Measurements from ENCODE around the gene TNFRSF8. TPM values are rescaled to one million over a fixed set of nuclear protein-coding genes. Genes with fewer than 3 reads are reported as not detected.

The TNFRSF8 gene
- total RNA-seq, 1 experiment from 2014 or later, result 0.13 TPM

DNA sequence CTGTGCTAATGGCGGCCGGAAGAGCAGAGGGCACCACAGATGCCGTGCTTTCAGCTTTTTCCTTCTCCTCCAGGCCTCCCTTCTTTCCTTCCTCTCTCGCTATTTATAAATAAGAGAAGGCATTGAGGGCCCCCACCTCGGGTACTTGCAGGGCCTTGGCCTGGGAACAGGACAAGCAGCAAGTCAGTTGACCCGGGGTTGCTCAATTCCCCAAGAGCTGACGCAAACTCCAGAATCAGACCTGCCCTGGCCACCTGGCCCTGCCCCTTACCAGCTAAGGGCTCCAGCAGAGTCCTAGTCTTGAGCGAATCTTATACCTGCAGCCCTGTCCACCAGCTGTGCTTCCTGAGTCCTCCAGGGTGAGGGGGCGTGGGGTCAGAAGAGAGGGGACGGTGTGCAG is 117.2 kb downstream of the TNFRSF8 start:
- intact Hi-C loops (cut with micrococcal nuclease; ENCODE audit: unreplicated experiment) (no loop called here), in situ Hi-C loops (cut with HindIII; ENCODE audit: low pct_unique_long_range_greater_than_20kb, low sequenced_read_pairs) (no loop called here)
- ChIA-PET POLR2A (no interaction called here), CTCF (no interaction called here)
- Histone ChIP-seq H3K27ac (ENCODE audit: low read length) (no peak overlapping the region), H3K27me3 (ENCODE audit: control insufficient read depth, insufficient read depth, low read length) (no peaks in the 10 kb centered on the region), H3K36me3 (ENCODE audit: control insufficient read depth, insufficient read depth, low read length) (no peaks in the 10 kb centered on the region), H3K4me1 (ENCODE audit: control insufficient read depth, insufficient read depth, low read length) (peaks cover 12% of the 10 kb centered on the region; the same call in 1 of the 2 replicates), H3K4me3 (ENCODE audit: low read depth in 2 of 2, low read length in 2 of 2) (no peak overlapping the region), H3K9me3 (ENCODE audit: control insufficient read depth, insufficient read depth, low read depth, low read length) (no peaks in the 10 kb centered on the region)
- no TSS peak for BruUV-seq (replicated peaks)
- no peak for DNase-seq (ENCODE audit: low read depth, low spot score)
- no peak for ATAC-seq
- TF ChIP-seq, protein P1, sequence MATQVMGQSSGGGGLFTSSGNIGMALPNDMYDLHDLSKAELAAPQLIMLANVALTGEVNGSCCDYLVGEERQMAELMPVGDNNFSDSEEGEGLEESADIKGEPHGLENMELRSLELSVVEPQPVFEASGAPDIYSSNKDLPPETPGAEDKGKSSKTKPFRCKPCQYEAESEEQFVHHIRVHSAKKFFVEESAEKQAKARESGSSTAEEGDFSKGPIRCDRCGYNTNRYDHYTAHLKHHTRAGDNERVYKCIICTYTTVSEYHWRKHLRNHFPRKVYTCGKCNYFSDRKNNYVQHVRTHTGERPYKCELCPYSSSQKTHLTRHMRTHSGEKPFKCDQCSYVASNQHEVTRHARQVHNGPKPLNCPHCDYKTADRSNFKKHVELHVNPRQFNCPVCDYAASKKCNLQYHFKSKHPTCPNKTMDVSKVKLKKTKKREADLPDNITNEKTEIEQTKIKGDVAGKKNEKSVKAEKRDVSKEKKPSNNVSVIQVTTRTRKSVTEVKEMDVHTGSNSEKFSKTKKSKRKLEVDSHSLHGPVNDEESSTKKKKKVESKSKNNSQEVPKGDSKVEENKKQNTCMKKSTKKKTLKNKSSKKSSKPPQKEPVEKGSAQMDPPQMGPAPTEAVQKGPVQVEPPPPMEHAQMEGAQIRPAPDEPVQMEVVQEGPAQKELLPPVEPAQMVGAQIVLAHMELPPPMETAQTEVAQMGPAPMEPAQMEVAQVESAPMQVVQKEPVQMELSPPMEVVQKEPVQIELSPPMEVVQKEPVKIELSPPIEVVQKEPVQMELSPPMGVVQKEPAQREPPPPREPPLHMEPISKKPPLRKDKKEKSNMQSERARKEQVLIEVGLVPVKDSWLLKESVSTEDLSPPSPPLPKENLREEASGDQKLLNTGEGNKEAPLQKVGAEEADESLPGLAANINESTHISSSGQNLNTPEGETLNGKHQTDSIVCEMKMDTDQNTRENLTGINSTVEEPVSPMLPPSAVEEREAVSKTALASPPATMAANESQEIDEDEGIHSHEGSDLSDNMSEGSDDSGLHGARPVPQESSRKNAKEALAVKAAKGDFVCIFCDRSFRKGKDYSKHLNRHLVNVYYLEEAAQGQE (IDR thresholded peaks at IDR 0.05; ENCODE audit: insufficient read depth in 1 of 2, low read depth in 2 of 2, low read length in 1 of 2), result no peak
- TF ChIP-seq TCF7L2 (IDR thresholded peaks at IDR 0.05; ENCODE audit: low read depth, low read length), result no peak

DNA sequence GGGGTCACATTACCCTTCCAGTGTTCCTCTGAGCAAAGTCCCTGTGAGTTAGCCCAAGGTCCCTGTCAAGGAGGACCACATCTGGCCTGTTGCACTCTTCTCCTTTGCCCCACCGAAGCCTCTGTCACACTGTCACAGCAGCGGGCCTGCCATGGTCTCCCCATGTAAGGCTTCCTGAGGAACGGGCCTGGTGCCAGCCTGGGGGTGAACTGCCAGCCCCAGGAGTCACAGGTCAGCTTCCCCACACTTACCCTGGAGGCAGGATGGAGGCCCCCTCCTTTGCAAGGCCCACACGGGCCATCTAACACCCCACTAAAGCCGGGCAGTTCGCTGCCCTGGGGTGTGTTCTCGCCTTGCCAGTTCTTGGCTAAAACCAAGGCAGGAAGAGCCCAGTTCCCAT is 117.8 kb downstream of the TNFRSF8 start:
- Histone ChIP-seq H3K27me3 (ENCODE audit: control insufficient read depth, insufficient read depth, low read length) (no peaks in the 10 kb centered on the region), H3K27ac (ENCODE audit: low read length) (no peak overlapping the region), H3K4me1 (ENCODE audit: control insufficient read depth, insufficient read depth, low read length) (peaks cover 12% of the 10 kb centered on the region; the same call in 1 of the 2 replicates), H3K36me3 (ENCODE audit: control insufficient read depth, insufficient read depth, low read length) (no peaks in the 10 kb centered on the region), H3K4me3 (ENCODE audit: low read depth in 2 of 2, low read length in 2 of 2) (no peak overlapping the region), H3K9me3 (ENCODE audit: control insufficient read depth, insufficient read depth, low read depth, low read length) (no peaks in the 10 kb centered on the region)
- TF ChIP-seq, protein P2, sequence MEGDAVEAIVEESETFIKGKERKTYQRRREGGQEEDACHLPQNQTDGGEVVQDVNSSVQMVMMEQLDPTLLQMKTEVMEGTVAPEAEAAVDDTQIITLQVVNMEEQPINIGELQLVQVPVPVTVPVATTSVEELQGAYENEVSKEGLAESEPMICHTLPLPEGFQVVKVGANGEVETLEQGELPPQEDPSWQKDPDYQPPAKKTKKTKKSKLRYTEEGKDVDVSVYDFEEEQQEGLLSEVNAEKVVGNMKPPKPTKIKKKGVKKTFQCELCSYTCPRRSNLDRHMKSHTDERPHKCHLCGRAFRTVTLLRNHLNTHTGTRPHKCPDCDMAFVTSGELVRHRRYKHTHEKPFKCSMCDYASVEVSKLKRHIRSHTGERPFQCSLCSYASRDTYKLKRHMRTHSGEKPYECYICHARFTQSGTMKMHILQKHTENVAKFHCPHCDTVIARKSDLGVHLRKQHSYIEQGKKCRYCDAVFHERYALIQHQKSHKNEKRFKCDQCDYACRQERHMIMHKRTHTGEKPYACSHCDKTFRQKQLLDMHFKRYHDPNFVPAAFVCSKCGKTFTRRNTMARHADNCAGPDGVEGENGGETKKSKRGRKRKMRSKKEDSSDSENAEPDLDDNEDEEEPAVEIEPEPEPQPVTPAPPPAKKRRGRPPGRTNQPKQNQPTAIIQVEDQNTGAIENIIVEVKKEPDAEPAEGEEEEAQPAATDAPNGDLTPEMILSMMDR (IDR thresholded peaks at IDR 0.05), result no peak
- TF ChIP-seq, protein P1 (IDR thresholded peaks at IDR 0.05; ENCODE audit: insufficient read depth in 1 of 2, low read depth in 2 of 2, low read length in 1 of 2), result no peak
- TF ChIP-seq TCF7L2 (IDR thresholded peaks at IDR 0.05; ENCODE audit: low read depth, low read length) (no peak), SIN3A (IDR thresholded peaks at IDR 0.05; ENCODE audit: borderline replicate concordance, insufficient read depth, low read depth, low read length) (no peak), POLR2AphosphoS5 (IDR thresholded peaks at IDR 0.05; ENCODE audit: low read depth, low read length) (no peak)
- no peak for ATAC-seq
- BruUV-seq (replicated peaks), result no TSS peak
- in situ Hi-C loops (cut with HindIII; ENCODE audit: low pct_unique_long_range_greater_than_20kb, low sequenced_read_pairs) (no loop called here), intact Hi-C loops (cut with micrococcal nuclease; ENCODE audit: unreplicated experiment) (no loop called here)
- ChIA-PET CTCF (no interaction called here), POLR2A (no interaction called here)
- DNase-seq (ENCODE audit: low read depth, low spot score), result no peak

Data from Panc1 (cell line).